Measurements from ENCODE around the gene GPX8. TPM values are rescaled to one million over a fixed set of nuclear protein-coding genes. Genes with fewer than 3 reads are reported as not detected.
A peak's percentile ranks its signal among the peaks of the same experiment; 100 is the strongest.

GPX8 gene
- total and polyA plus RNA-seq, 4 experiments from 2014 or later: not detected

GRCh38 chr5:55172051-55172899 lies 12.3 kb downstream of the GPX8 start:
- ChIA-PET CTCF (ENCODE audit: partially characterized antibody) (interaction anchor here (0.7 to 4.2 kb wide), 15 partner anchors 10 to 520 kb away, joined by 3 to 26 read pairs (median 5); partner anchors contain the start of gene GPX8), POLR2A (ENCODE audit: partially characterized antibody) (interaction anchor here (1.6 to 1.8 kb wide), 2 partner anchors 61 to 136 kb away, joined by 4 to 5 read pairs; partner anchors contain the start of genes CCNO, DHX29 and MTREX)
- Mint-ChIP-seq H3K4me3 (peak overlapping the region; percentile 84 to 91 (median 87)), H3K27me3 (peaks cover 47 to 63% of the 10 kb centered on the region in 2 donors), H3K36me3 (no peaks in the 10 kb centered on the region), H3K9me3 (no peaks in the 10 kb centered on the region), H3K27ac (peak overlapping the region in 5 of 7 donors; percentile 41 to 94 (median 89)), H3K4me1 (peaks cover 19 to 46% (median 28%) of the 10 kb centered on the region in 4 donors)
- peak overlapping the region in 1 of 2 donors; percentile 32 for H3K4me3 ChIP-seq (ENCODE audit: low read length in 2 of 2)
- peak; percentile 74 to 80 (median 76) for DNase-seq
- H3K27me3 ChIP-seq (ENCODE audit: insufficient read depth, low read length): peaks cover 35% of the 10 kb centered on the region
- intact Hi-C loops (cut with micrococcal nuclease): loop anchor here (1.0 to 10.0 kb wide), 6 partner anchors 59 to 540 kb away; partner anchors contain the start of genes DHX29, MTREX and SLC38A9
- H3K36me3 ChIP-seq (ENCODE audit: insufficient read depth, low read length): no peaks in the 10 kb centered on the region
- H3K9me3 ChIP-seq (ENCODE audit: control insufficient read depth in 1 of 2, low read length in 2 of 2): no peaks in the 10 kb centered on the region
- H3K4me1 ChIP-seq (ENCODE audit: insufficient read depth, low read length): peaks cover 34% of the 10 kb centered on the region
- H3K27ac ChIP-seq (ENCODE audit: low read depth, low read length): peak overlapping the region; percentile 34

- POLR2A ChIA-PET (ENCODE audit: partially characterized antibody): interaction anchor here (1.8 kb wide), 1 partner anchor 135 kb away, joined by 5 read pairs; the partner anchor contains the start of genes DHX29 and MTREX
- intact Hi-C loops (cut with micrococcal nuclease): loop anchor here (1.0 to 10.0 kb wide), 6 partner anchors 58 to 539 kb away; partner anchors contain the start of genes DHX29, MTREX and SLC38A9
- H3K9me3 ChIP-seq (ENCODE audit: control insufficient read depth in 1 of 2, low read length in 2 of 2): no peaks in the 10 kb centered on the region
These were observed 13.1 kb downstream of the GPX8 start, which contains the start of gene CDC20B for GRCh38 chr5:55172937-55173686. Gene CDC20B, minus strand, starts transcription at chr5:55173177. Its CDS starts 177 bp downstream, at chr5:55173000.

DNA sequence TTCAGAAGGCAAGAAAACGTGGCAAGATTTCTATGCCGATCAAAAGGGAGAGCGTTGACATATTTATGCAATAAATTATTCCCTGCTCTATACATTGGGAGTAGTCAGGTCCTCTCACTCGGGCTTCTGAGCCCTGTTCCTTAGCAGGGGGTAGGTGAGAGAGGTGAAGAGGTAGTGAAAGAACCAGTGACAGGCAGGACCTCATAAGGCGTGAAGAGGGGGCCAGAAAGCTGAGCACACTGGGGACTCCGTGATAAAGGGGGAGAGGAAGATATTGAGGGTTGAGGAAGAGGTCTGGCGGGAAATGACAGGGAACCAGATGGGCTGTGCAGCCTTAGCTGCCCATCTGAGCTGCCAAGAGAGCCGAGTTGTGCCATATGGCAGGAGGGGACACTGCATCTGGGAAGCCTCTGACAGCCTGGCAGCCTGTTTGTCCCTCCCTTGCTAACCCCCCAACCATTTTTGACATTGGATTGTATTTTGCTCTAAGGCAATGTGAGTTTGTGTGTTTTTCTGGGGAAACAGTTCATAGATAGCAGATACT lies 13.8 kb downstream of the GPX8 start:
- Histone ChIP-seq H3K4me1 (ENCODE audit: insufficient read depth, low read length) (peaks cover 34% of the 10 kb centered on the region), H3K9me3 (ENCODE audit: control insufficient read depth in 1 of 2, low read length in 2 of 2) (no peaks in the 10 kb centered on the region), H3K36me3 (ENCODE audit: insufficient read depth, low read length) (no peaks in the 10 kb centered on the region), H3K4me3 (ENCODE audit: low read length in 2 of 2) (peak overlapping the region in 1 of 2 donors; percentile 39), H3K27ac (ENCODE audit: low read depth, low read length) (no peak overlapping the region), H3K27me3 (ENCODE audit: insufficient read depth, low read length) (peaks cover 37% of the 10 kb centered on the region)
- H3K4me1 Mint-ChIP-seq: peaks cover 19 to 51% (median 30%) of the 10 kb centered on the region in 4 donors
- H3K4me3 Mint-ChIP-seq: peak overlapping the region; percentile 80 to 94 (median 87)
- H3K27ac Mint-ChIP-seq: peak overlapping the region in 5 of 7 donors; percentile 71 to 92 (median 81)
- ChIA-PET POLR2A (ENCODE audit: partially characterized antibody) (interaction anchor here (1.8 kb wide), 1 partner anchor 134 kb away, joined by 5 read pairs; the partner anchor contains the start of genes DHX29 and MTREX), CTCF (ENCODE audit: partially characterized antibody) (interaction anchor here (4.2 kb wide), 1 partner anchor 12 kb away, joined by 19 read pairs; no protein-coding TSS in a partner anchor)
- no peaks in the 10 kb centered on the region for H3K36me3 Mint-ChIP-seq
- H3K27me3 Mint-ChIP-seq: peaks cover 56 to 66% of the 10 kb centered on the region in 2 donors
- intact Hi-C loops (cut with micrococcal nuclease): loop anchor here (2.0 to 10.0 kb wide), 5 partner anchors 57 to 539 kb away; partner anchors contain the start of genes DHX29, MTREX and SLC38A9
- H3K9me3 Mint-ChIP-seq: peaks cover 0 to 3% (median 0%) of the 10 kb centered on the region in 8 donors
- peak in 1 of 5 donors; percentile 11 for DNase-seq

More at GRCh38 chr5:55172937-55173686, 13.1 kb downstream of the GPX8 start, which contains the start of gene CDC20B:
- Mint-ChIP-seq H3K36me3 (no peaks in the 10 kb centered on the region), H3K27me3 (peaks cover 53 to 60% of the 10 kb centered on the region in 2 donors), H3K9me3 (peaks cover 0 to 3% (median 0%) of the 10 kb centered on the region in 8 donors), H3K4me1 (peaks cover 19 to 51% (median 30%) of the 10 kb centered on the region in 4 donors), H3K27ac (peak within 1 kb of the TSS; percentile 71 to 94 (median 91)), H3K4me3 (peak within 1 kb of the TSS; percentile 85 to 94 (median 88))
- CTCF ChIA-PET (ENCODE audit: partially characterized antibody): interaction anchor here (0.7 to 4.2 kb wide), 6 partner anchors 11 to 519 kb away, joined by 3 to 26 read pairs (median 10); partner anchors contain the start of gene GPX8
- Histone ChIP-seq H3K27ac (ENCODE audit: low read depth, low read length) (peak within 1 kb of the TSS; percentile 34), H3K27me3 (ENCODE audit: insufficient read depth, low read length) (peaks cover 37% of the 10 kb centered on the region), H3K4me1 (ENCODE audit: insufficient read depth, low read length) (peaks cover 34% of the 10 kb centered on the region), H3K36me3 (ENCODE audit: insufficient read depth, low read length) (no peaks in the 10 kb centered on the region), H3K4me3 (ENCODE audit: low read length in 2 of 2) (peak within 1 kb of the TSS in 1 of 2 donors; percentile 39)
- DNase-seq: peak; percentile 57 to 80 (median 69)

DNA sequence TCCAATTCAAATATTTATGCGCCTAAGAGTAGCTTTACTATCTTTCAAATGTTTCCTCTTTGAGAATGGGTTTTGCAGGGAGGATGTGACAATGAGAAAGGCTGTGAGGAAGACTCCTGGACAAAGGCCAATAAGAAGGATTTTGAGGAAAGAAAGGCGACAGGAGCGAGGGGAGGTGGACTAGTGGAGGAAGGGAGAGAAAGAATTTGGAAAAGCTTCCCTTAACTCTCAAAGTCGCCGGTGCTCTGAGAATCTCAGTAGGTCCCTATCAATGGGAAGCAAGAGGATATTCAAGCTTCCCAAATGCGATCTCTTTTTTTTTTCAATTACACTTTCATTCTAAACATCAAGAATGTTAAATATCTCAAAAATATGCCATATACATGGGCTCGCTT lies 15.8 kb downstream of the GPX8 start:
- Histone ChIP-seq H3K9me3 (ENCODE audit: control insufficient read depth in 1 of 2, low read length in 2 of 2) (no peaks in the 10 kb centered on the region), H3K27ac (ENCODE audit: low read depth, low read length) (no peak overlapping the region), H3K36me3 (ENCODE audit: insufficient read depth, low read length) (no peaks in the 10 kb centered on the region), H3K4me1 (ENCODE audit: insufficient read depth, low read length) (peaks cover 34% of the 10 kb centered on the region), H3K4me3 (ENCODE audit: low read length in 2 of 2) (no peak overlapping the region), H3K27me3 (ENCODE audit: insufficient read depth, low read length) (peaks cover 40% of the 10 kb centered on the region)
- CTCF ChIA-PET (ENCODE audit: partially characterized antibody): interaction anchor here (0.7 to 2.3 kb wide), 4 partner anchors 9 to 659 kb away, joined by 3 to 5 read pairs (median 4); no protein-coding TSS in a partner anchor
- DNase-seq: no peak
- H3K4me1 Mint-ChIP-seq: peaks cover 19 to 51% (median 30%) of the 10 kb centered on the region in 4 donors
- H3K9me3 Mint-ChIP-seq: peaks cover 0 to 3% (median 0%) of the 10 kb centered on the region in 8 donors
- H3K27me3 Mint-ChIP-seq: peaks cover 52 to 63% of the 10 kb centered on the region in 2 donors
- peak overlapping the region in 1 of 7 donors; percentile 51 for H3K27ac Mint-ChIP-seq
- POLR2A ChIA-PET (ENCODE audit: partially characterized antibody): interaction anchor here (0.6 kb wide), 1 partner anchor 1626 kb away, joined by 3 read pairs; no protein-coding TSS in a partner anchor
- peak overlapping the region in 5 of 8 donors; percentile 8 to 68 (median 61) for H3K4me3 Mint-ChIP-seq
- no peaks in the 10 kb centered on the region for H3K36me3 Mint-ChIP-seq
- intact Hi-C loops (cut with micrococcal nuclease): loop anchor here (10.0 kb wide), 1 partner anchor 129 kb away; the partner anchor contains the start of genes DHX29 and MTREX

DNA sequence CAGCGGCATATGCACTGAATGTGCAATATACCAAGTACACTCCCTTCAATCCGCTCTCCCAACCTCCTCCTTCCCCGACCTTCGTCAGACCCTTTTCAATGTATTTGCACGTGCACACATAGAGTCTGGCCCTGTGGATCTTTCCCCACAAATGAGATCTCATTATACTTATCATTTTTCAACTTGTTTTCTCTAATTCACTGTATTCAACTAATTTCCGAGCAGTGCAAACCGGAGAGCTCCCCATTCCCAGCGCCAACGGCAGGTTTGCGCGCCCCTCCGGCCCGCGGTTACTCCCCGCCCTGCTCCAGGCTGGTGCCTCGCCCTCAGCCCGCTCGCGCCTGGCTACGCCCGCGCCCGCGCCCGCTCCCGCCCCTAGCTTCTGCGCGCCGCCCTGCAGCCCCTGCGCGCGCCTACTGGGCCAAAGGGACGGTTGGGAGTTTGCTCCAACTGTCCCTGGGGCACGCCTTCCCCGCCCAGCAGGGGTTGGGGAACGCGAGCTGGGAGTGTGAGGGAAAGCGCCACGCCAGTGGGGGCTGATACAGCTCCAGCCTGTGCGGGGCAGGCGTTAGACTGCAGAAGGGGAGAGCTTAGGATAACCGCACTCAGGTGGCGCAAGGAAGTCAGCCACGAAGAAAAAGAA lies 16.3 kb downstream of the GPX8 start:
- intact Hi-C loops (cut with micrococcal nuclease): loop anchor here (10.0 kb wide), 1 partner anchor 129 kb away; the partner anchor contains the start of genes DHX29 and MTREX
- Histone ChIP-seq H3K27ac (ENCODE audit: low read depth, low read length) (no peak overlapping the region), H3K4me3 (ENCODE audit: low read length in 2 of 2) (no peak overlapping the region), H3K36me3 (ENCODE audit: insufficient read depth, low read length) (no peaks in the 10 kb centered on the region), H3K27me3 (ENCODE audit: insufficient read depth, low read length) (peaks cover 40% of the 10 kb centered on the region), H3K9me3 (ENCODE audit: control insufficient read depth in 1 of 2, low read length in 2 of 2) (no peaks in the 10 kb centered on the region), H3K4me1 (ENCODE audit: insufficient read depth, low read length) (peaks cover 34% of the 10 kb centered on the region)
- CTCF ChIA-PET (ENCODE audit: partially characterized antibody): interaction anchor here (0.7 to 2.3 kb wide), 4 partner anchors 9 to 660 kb away, joined by 3 to 5 read pairs (median 4); no protein-coding TSS in a partner anchor
- peaks cover 53 to 66% of the 10 kb centered on the region in 2 donors for H3K27me3 Mint-ChIP-seq
- H3K4me3 Mint-ChIP-seq: peak overlapping the region in 6 of 8 donors; percentile 9 to 68 (median 56)
- DNase-seq: peak in 1 of 5 donors; percentile 28
- no peaks in the 10 kb centered on the region for H3K36me3 Mint-ChIP-seq
- peaks cover 0 to 3% (median 0%) of the 10 kb centered on the region in 8 donors for H3K9me3 Mint-ChIP-seq
- peaks cover 19 to 51% (median 30%) of the 10 kb centered on the region in 4 donors for H3K4me1 Mint-ChIP-seq
- POLR2A ChIA-PET (ENCODE audit: partially characterized antibody): interaction anchor here (0.6 to 1.7 kb wide), 3 partner anchors 8 to 1627 kb away, joined by 3 read pairs; no protein-coding TSS in a partner anchor
- peak overlapping the region in 1 of 7 donors; percentile 4 for H3K27ac Mint-ChIP-seq
